Liver (tissue), 9 donors: ENCODE measurements around the gene CTNNA2. TPM values are rescaled to one million over a fixed set of nuclear protein-coding genes. Genes with fewer than 3 reads are reported as not detected.

Experiments used
- DNase-seq: peaks from one replicate; pipeline ENCODE4 v3.0.0-alpha.2; 2017; ENCODE audit warnings: low spot score
- H3K27ac ChIP-seq, 2 donors: one replicate each; pipeline ENCODE4 v1.7.0; 2013; ENCODE audit warnings: inconsistent platforms in 2 of 2, low read length in 2 of 2, control low read depth in 1 of 2, low read depth in 1 of 2, mild to moderate bottlenecking in 1 of 2
- H3K27me3 ChIP-seq, 4 donors: one replicate each; pipeline versions ENCODE4 v1.6.1 to v1.7.0; 2013; ENCODE audit warnings: low read length in 3 of 4, inconsistent platforms in 1 of 4, mild to moderate bottlenecking in 1 of 4, moderate library complexity in 1 of 4; ENCODE audit not compliant: control insufficient read depth in 4 of 4, insufficient read depth in 4 of 4
- H3K36me3 ChIP-seq, 4 donors: one replicate each; pipeline versions ENCODE4 v1.6.1 to v1.7.0; 2013; ENCODE audit warnings: low read length in 3 of 4, mild to moderate bottlenecking in 3 of 4, low read depth in 1 of 4, moderate library complexity in 1 of 4; ENCODE audit not compliant: control insufficient read depth in 4 of 4, insufficient read depth in 3 of 4
- H3K4me1 ChIP-seq, 4 donors: one replicate each; pipeline versions ENCODE4 v1.6.1 to v1.7.0; 2013; ENCODE audit warnings: low read length in 3 of 4, mild to moderate bottlenecking in 3 of 4, moderate library complexity in 1 of 4; ENCODE audit not compliant: control insufficient read depth in 4 of 4, insufficient read depth in 4 of 4
- H3K4me3 ChIP-seq, 3 donors: one replicate each; pipeline versions ENCODE4 v1.6.1 to v1.7.0; 2013; ENCODE audit warnings: low read length in 3 of 3, control low read depth in 1 of 3, low read depth in 1 of 3, mild to moderate bottlenecking in 1 of 3
- H3K9ac ChIP-seq, 2 donors: one replicate each; pipeline ENCODE4 v1.7.0; 2013; ENCODE audit warnings: low read length in 2 of 2, mild to moderate bottlenecking in 2 of 2, moderate library complexity in 2 of 2, control low read depth in 1 of 2, low read depth in 1 of 2
- H3K9me3 ChIP-seq, 4 donors: one replicate each; pipeline versions ENCODE4 v1.6.1 to v1.7.0; 2013; ENCODE audit warnings: low read length in 3 of 4; ENCODE audit not compliant: control insufficient read depth in 4 of 4
- ATF3 ChIP-seq: IDR thresholded peaks from 2 replicates; pipeline ENCODE4 v1.6.1; 2016; ENCODE audit warnings: antibody characterized with exemption
- FOXA1 ChIP-seq: IDR thresholded peaks from 2 replicates; pipeline ENCODE4 v1.6.1; 2016; ENCODE audit warnings: antibody characterized with exemption
- FOXA2 ChIP-seq: IDR thresholded peaks from 2 replicates; pipeline ENCODE4 v1.6.1; 2016; ENCODE audit warnings: antibody characterized with exemption
- GABPA ChIP-seq, 2 donors: IDR thresholded peaks in 1 of 2; conservative IDR thresholded peaks in 1 of 2; 2 replicates each; pipeline ENCODE4 v1.6.1; 2016; ENCODE audit warnings: antibody characterized with exemption in 2 of 2, mild to moderate bottlenecking in 1 of 2, moderate library complexity in 1 of 2
- HNF4A ChIP-seq, 2 donors: conservative IDR thresholded peaks; 2 replicates each; pipeline ENCODE4 v1.6.1; 2016; ENCODE audit warnings: antibody characterized with exemption in 2 of 2, mild to moderate bottlenecking in 2 of 2
- HNF4G ChIP-seq: IDR thresholded peaks from 2 replicates; pipeline ENCODE4 v1.6.1; 2016; ENCODE audit warnings: antibody characterized with exemption
- JUND ChIP-seq, 2 donors: IDR thresholded peaks; 2 replicates each; pipeline ENCODE4 v1.6.1; 2016; ENCODE audit warnings: antibody characterized with exemption in 2 of 2
- MAX ChIP-seq: IDR thresholded peaks from 2 replicates; pipeline ENCODE4 v1.6.1; 2016; ENCODE audit warnings: antibody characterized with exemption
- NR2F2 ChIP-seq: IDR thresholded peaks from 2 replicates; pipeline ENCODE4 v1.6.1; 2016; ENCODE audit warnings: antibody characterized with exemption
- RAD21 ChIP-seq, 2 donors: IDR thresholded peaks; 2 replicates each; pipeline ENCODE4 v1.6.1; 2016; ENCODE audit warnings: antibody characterized with exemption in 2 of 2, mild to moderate bottlenecking in 2 of 2
- REST ChIP-seq: IDR thresholded peaks from 2 replicates; pipeline ENCODE4 v1.6.1; 2016; ENCODE audit warnings: antibody characterized with exemption, mild to moderate bottlenecking
- RXRA ChIP-seq, 2 donors: IDR thresholded peaks; 2 replicates each; pipeline ENCODE4 v1.6.1; 2017 to 2018; ENCODE audit warnings: antibody characterized with exemption in 2 of 2, mild to moderate bottlenecking in 1 of 2
- SP1 ChIP-seq: IDR thresholded peaks from 2 replicates; pipeline ENCODE4 v1.6.1; 2018; ENCODE audit warnings: antibody characterized with exemption, mild to moderate bottlenecking
- TAF1 ChIP-seq: conservative IDR thresholded peaks from 2 replicates; pipeline ENCODE4 v1.6.1; 2016; ENCODE audit warnings: antibody characterized with exemption, mild to moderate bottlenecking
- YY1 ChIP-seq: IDR thresholded peaks from 2 replicates; pipeline ENCODE4 v1.6.1; 2016; ENCODE audit warnings: antibody characterized with exemption, mild to moderate bottlenecking
- ZBTB33 ChIP-seq: IDR thresholded peaks from 2 replicates; pipeline ENCODE4 v1.6.1; 2016; ENCODE audit warnings: antibody characterized with exemption
- WGBS: extraction: QIAGEN DNeasy Blood & Tissue Kit; methylation state at CpG from one replicate; pipeline ENCODE4 v1.1.7; 2013; 5-methylcytosine and 5-hydroxymethylcytosine counted together
- polyA plus RNA-seq, 2 donors: library from polyadenylated mRNA; stranded (reverse) in 1 of 2; unstranded in 1 of 2; fragments of 200-250 nt in 1 of 2; fragments of >200 nt in 1 of 2; fragmentation: Nextera tagmentation in 1 of 2; extraction: Ambion mirVana in 1 of 2; gene quantifications; one replicate each; pipeline versions ENCODE4 v1.2.1 to v1.2.3, GENCODE V29; 2013 to 2015
- total RNA-seq, 2 donors: library from RNA; depleted of rRNA; stranded (reverse); fragments of >200 nt; gene quantifications; one replicate each; pipeline ENCODE4 v1.2.3, GENCODE V29; 2014
- donor health status: healthy.
- donor health status: healthy.
- donor health status: healthy.
- donor health status: healthy.
- donor health status: healthy.

CTNNA2 gene
- total and polyA plus RNA-seq, 4 donors: 0.05 TPM; not detected in 3

GRCh38 chr2:79789811-79790210, 277.0 kb downstream of the CTNNA2 start:
- H3K4me3 ChIP-seq: no peak overlapping the region
- H3K36me3 ChIP-seq: no peaks in the 10 kb centered on the region
- no peak for DNase-seq
- H3K9ac ChIP-seq: no peak overlapping the region
- TF ChIP-seq RAD21 (IDR thresholded peaks at IDR 0.05): no peak
- TF ChIP-seq SP1: no peak
- no peak for TF ChIP-seq FOXA1
- TF ChIP-seq MAX: no peak
- TF ChIP-seq HNF4G: no peak
- TF ChIP-seq YY1: no peak
- TF ChIP-seq JUND (IDR thresholded peaks at IDR 0.05): no peak
- no peak for TF ChIP-seq GABPA (IDR thresholded peaks at IDR 0.05 in 1 of 2, conservative IDR thresholded peaks at IDR 0.05 in 1 of 2)
- no peak for TF ChIP-seq RXRA (IDR thresholded peaks at IDR 0.05)
- H3K27ac ChIP-seq: no peak overlapping the region
- H3K27me3 ChIP-seq: peaks cover 0 to 2% (median 0%) of the 10 kb centered on the region in 4 donors
- no peaks in the 10 kb centered on the region for H3K4me1 ChIP-seq
- no peaks in the 10 kb centered on the region for H3K9me3 ChIP-seq
- 69% methylated on average over 3 of the region's 3 CpGs for WGBS

- TF ChIP-seq ZBTB33 (no peak), ATF3 (no peak), NR2F2 (no peak), JUND (IDR thresholded peaks at IDR 0.05) (no peak), SP1 (no peak), HNF4A (conservative IDR thresholded peaks at IDR 0.05) (no peak), REST (no peak), TAF1 (no peak), FOXA2 (no peak)
- 68% methylated on average over 1 of the region's 1 CpG for WGBS
- H3K4me1 ChIP-seq: no peaks in the 10 kb centered on the region
- DNase-seq: no peak
- H3K27ac ChIP-seq: no peak overlapping the region
- peaks cover 0 to 2% (median 0%) of the 10 kb centered on the region in 4 donors for H3K27me3 ChIP-seq
- no peaks in the 10 kb centered on the region for H3K36me3 ChIP-seq
- no peak overlapping the region for H3K4me3 ChIP-seq
- H3K9ac ChIP-seq: no peak overlapping the region
- H3K9me3 ChIP-seq: no peaks in the 10 kb centered on the region
Observed at GRCh38 chr2:79792090-79792489, 279.2 kb downstream of the CTNNA2 start.
